Measurements from ENCODE around the gene CBFB.

DNA sequence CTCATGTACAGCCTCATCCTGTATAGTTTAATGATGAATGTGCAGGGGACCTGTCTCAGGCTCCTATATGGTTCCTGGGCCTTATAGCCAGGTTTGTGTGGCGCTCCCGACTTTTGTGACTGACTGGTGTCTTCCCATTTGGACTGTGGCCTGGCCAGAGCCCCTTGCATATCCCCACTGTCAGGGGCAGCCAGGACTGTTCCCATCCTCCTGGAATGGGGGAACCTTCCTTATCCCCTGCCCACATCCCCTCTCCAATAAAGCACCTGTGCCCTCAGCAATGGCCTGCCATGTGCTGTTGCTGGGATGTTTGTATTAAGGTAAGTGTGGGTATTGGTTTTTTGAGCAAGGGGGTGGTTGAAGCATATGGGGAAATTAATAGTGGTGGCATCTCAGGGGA, 119.3 kb downstream of the CBFB start:
- no peak for TF ChIP-seq ZSCAN21 (CRISPR knock-in tag; IDR thresholded peaks at IDR 0.05; ENCODE audit: borderline replicate concordance)
- TF ChIP-seq ZNF468 (CRISPR knock-in tag; IDR thresholded peaks at IDR 0.05) = no peak
- no peak for TF ChIP-seq NCOR1 (IDR thresholded peaks at IDR 0.05; ENCODE audit: borderline replicate concordance, low read length)
